HG02870 (cell line): ENCODE results near the gene CDCA7.
"Not testable (repeated sequence)": the region's sequence is repeated elsewhere in the genome, so short reads cannot be mapped to it uniquely, and the experiment has no call there.

Experiments
- ATAC-seq: cut with Tn5 transposase; IDR thresholded peaks from one replicate; pipeline ENCODE4 v1.9.1; 2021; ENCODE audit warnings: mild to moderate bottlenecking, moderate library complexity; ENCODE audit not compliant: unreplicated experiment

The CDCA7 gene

DNA sequence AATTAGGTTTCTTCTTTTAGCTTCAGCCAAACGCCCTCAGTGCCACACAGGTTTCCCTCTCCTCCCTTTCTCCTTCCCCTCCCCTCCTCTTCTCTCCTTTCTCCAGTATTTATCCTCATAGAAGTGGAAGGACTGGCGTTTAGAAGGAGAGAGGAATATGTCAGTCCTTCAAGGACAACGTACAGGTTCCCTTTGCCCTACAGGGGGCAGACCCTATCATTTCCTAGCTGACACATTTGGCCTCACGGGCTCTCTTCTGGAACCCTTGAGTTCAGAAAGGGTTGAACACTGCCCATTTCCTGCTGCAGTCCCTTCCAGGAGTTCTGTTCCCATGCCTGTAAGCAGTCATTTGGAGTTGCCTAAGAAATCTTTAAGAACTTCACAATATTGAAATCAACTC, 46.1 kb downstream of the CDCA7 start:
- ATAC-seq, result no peak

DNA sequence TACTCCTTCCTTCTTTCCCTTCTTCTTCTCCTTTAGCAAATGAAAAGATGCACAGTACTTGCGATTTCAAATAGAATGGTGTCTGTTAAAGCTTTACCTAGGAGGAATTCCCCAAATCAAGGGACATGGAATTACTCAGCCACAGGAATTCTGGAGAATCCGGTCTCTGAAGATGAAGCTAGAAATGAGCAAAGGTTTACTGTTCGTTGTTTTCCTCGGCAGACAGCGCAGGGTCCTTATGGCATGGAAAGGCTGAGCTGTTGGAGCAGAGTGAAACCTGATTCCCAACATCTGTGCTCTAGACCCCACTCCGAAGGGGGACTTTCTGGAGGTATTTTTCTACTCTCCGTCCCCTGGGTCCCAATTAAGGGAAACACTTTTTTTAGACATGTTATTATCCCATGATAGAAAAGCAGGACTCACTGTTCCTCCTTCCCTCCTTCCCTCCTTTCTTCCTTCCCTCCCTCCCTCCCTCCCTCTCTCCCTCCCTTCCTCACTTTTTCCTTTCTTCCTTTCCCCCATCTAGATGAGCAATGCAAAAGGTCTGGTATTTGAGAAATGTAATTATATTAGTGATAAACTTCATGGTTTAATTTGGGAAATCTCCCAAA, 47.1 kb downstream of the CDCA7 start:
- ATAC-seq, result no peak

DNA sequence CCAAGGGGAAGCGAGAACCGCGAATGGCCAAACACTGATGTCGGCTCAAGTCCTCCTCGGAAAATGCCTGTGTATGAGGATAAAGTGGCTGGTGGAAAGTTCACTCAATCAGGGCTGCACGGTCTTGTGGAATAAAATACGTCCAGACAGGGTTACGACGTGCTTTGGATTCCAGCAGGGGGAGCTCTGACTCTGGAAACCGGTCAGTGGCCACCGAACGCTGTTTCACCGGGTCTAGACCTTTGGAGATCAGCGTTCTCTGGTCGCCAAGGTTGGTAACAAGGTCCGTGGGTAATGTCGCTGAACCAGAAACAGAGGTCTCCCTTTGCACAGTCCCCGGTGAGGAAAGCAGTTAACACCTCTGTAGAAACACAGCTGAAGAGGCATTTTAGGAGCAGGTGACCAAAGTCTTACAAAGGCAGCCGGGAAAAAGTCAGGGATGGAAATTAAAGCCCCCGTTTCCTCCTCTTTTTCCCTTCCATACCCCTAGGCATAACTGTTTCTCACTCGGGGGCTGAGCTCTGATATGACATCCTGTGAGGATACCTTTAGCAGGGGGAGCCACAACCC, 47.8 kb downstream of the CDCA7 start:
- ATAC-seq, result no peak

DNA sequence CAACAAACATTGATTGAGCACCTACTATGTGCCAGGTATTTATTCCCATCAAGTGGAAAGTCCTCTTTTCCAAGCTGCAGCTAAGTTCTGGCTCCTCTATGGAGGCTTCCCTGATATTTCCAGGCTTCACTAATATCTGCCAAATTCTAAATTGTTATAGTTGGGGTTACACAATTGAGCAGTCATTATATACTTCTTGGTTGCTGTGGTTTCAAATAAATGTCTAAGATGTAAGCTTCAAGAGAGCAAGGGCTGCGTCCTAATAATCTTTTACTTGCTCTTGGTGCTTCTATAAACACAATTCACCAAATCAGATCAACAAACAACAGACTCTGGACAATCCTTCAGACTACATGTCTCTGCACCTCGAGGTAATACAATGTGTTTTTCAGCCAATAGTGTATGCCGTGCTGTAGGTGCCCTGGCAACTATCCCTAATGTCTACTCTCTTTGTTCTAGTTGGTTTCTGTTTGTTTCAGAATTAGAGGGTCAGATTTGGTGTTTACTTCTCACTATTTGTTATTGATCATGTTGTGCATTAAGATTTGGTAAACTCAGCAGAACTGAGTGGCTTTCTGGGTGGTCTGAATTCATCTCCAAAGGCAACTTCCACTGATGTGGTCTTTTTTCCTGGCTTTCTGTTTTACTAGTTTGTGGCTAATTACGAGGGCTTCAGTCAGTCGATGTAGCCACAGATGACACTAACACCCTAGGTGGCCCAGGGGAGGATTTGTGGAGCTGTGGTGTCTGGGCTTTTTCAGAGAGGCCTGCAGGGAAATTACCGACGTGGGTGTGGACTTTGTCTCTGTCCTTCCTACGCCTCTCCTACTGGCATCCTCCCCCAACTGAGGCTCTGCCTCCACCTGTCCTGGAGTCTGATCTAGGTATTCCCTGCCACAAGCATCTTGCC, 50.4 kb downstream of the CDCA7 start:
- no peak for ATAC-seq

DNA sequence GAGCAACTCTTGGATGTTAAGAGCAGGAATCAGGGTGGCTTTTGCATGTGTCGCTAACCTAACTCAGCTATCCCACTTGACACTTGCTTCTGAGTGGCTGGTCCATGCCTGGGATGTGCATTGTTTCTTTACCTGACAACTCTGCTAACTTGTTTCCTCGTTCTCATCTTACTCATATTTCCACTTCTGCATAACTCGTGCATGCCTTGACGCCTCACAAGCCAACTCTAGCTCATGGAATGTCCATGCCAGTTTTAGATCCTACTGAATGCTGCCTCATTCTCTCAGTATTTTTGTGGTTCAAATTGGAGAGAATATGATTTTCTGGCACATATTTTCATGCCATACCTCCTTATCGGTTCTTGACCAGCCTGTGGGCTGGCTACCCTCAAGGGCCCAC, 52.5 kb downstream of the CDCA7 start:
- ATAC-seq, result no peak

DNA sequence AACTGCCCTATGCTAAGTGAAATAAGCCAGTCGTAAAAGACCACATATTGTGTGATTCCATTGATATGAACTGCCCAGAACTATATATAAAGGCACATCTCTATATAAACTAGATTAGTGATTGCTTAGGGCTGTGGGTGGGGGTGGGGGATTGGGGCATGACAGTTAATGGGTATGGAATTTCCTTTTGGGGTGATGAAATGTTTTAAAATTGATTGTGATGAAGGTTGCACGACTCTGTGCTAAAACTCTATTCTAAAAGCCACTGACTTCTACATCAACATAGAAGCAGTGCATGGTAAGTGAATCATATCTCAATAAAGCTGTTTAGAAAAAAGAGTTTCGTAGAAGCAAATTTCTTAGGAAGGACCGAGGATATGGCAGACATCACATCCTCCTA, 53.0 kb downstream of the CDCA7 start:
- ATAC-seq, result no peak

DNA sequence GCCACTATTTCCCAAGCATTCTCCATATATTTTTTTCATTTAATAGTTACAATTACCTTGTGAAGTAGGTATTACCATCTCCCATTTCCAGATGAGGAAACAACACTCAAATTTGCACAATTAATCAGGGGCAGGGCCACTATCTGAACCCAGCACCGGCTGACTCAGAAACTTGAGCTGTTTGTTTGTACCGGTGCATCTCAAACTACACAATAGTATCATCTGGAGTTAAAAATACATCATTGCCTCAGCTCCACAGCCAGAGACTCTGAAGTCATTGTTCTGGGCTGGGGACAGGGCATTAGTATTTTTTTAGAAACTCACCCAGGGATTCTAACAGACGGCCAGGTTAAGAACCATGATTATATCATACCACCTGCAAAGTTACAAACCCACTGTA, 55.9 kb downstream of the CDCA7 start:
- no peak for ATAC-seq

DNA sequence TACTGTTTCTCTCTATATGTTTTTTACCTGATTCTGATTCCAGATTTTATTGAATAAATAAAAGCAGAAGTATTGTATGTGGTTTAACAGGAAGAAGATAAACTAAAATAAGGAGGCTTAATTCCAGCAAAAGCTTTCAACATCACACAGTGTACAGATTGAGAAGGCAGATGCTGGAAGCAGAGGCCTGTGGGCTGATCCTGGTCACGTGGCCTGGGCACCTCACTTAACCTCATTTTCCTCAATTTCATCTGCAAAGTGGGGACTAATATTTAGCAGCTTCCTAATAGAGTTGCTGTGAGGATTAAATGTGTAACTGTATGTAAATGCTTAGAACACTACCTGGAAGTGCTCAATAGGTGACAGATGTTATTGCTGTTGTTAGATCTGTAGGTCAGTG, 58.0 kb downstream of the CDCA7 start:
- ATAC-seq, result no peak

DNA sequence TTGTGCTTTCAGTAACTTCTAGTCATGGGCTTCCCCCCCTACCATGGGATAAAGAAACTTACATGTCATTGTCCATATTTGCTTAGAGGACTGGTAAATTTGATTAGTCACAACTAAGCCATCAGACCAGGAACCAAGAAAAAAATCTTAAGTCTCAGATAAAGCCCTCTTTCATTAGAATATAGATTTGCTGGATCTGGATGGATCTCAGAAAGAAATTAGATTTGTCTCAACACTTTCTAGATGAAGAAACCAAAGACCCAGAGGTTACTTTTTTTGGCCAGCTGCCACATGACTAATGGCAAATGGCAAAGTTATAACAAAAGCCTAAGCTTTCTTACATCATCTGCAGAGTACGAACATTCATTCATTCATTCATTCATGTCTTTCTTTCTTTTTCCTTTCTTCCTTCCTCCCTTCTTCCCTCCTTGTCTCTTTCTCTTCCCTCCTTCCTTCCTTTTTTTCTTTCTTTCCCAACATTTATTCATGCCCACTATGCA, 60.2 kb downstream of the CDCA7 start:
- no peak for ATAC-seq

DNA sequence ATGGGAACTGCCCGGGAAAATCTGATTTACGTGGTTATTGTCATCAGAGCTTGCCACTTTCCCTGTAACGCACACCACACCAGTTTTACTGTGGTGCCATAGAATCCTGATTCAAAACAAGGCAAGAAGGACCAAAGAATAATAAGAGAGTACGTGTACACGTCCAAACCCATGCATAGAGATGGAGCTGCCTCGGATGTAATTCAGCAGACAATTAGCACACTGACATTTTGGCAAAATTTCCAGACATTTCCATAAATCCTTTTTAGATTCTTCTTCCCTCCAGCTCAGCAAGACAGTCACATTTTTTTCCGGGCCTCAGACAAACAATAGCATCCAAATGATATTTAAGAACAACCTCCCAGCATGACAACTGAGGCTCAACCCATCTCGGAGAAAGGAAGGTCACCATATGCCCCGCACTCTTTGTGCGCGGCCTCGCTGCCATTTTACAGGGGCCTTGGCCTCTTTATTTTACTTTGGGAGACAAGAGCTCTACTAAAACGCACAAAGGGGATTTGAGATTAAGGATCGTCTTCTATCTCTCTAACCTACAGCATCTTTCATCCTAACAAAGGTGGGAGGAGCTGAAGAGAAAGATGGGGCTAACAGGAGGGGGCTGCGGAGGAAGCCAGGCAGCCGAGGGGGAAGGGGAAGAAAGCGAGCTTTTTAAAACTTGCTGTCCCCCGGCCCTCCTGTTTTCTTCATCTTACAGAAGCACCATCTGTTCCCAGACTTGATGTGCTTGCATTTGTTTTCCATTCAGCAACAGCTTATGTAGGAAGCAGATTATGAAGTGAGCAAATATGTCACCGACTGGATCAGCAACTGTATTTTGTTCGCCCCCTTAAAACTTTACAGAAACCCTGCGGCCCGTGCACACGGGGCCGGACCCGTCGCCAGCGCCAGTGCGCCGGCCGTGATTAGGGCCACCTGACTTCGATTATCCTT, 61.0 kb downstream of the CDCA7 start:
- no peak for ATAC-seq

DNA sequence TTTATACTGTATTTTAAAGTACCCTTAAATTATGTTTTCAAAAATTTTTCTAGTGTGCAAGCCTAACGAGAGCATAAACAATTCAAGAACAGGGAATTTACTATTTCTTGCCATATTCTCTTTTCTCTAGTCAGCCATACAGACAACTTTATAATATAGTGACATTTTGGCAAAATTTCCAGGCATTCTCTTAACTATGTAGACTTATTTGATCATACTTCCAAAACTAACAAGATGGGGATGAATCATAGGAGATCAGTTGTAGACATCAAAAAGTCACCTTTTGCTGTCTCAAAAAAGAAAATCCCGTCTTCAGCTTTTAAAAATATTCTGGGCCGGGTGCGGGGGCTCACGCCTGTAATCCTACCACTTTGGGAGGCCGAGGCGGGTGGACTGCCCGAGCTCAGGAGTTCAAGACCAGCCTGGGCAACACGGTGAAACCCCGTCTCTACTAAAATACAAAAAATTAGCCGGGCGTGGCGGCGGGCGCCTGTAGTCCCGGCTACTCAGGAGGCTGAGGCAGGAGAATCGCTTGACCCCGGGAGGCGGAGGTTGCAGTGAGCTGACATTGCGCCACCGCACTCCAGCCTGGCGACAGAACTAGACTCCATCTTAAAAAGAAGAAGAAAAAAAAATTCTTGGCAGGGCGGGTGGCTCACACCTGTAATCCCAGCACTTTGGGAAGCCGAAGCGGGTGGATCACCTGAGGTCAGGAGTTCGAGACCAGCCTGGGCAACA, 61.9 kb downstream of the CDCA7 start:
- not testable (repeated sequence) for ATAC-seq

DNA sequence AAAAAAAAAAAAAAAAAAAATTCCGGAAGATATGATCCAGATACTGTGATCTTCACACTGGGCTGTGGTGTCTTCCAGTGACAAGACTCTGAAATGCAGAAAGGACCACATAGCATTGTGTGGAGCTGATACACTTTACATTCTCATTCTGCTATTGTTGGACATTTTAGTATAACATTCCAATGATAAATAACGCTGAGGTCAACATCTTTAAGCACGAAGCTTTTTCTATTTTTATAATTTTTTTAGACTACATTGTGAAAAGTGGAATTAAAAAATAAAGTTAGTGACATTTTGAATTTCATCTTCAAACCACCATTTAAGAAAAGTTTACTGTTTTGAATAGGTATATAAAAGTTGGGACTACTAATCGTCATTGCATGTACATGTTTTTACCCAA, 62.7 kb downstream of the CDCA7 start:
- ATAC-seq, result no peak

DNA sequence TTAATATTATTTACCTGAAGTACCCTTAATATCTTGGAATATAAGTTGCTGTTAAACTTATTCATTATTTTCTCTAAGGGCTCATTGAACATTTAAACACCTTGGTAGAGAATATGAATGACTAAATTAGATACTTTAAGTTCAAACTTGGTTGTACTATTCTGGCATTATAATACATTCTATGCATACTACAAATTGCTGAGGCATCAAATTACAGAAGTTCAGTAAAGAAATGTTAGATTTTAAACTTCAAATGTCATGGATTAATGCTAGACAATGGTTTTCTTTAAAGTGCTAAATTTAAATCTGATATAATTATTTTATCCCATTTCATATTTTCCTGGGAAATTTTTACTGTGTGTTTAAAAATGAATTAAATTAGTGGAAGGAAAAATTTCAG, 63.1 kb downstream of the CDCA7 start:
- ATAC-seq, result no peak
